Activated T-helper 9 cell treated with anti-CD3 and anti-CD28 coated beads, Interleukin-2, amount 50 U/mL, for 16 hours (primary cell): ENCODE measurements around the gene RNF217.
"Not testable (repeated sequence)": the region's sequence is repeated elsewhere in the genome, so short reads cannot be mapped to it uniquely, and the experiment has no call there.

Experiments
- DNase-seq: peaks from one replicate; pipeline ENCODE4 v3.0.0-alpha.2; 2020; ENCODE audit warnings: low read depth

RNF217 gene

GRCh38 chr6:124961777-124962638 lies at the start of gene RNF217:
Gene RNF217 (plus strand): TSS chr6:124962437. CDS start chr6:124962545, 108 bp downstream.
- no peak for DNase-seq

GRCh38 chr6:124913056-124913455 lies 49.2 kb upstream of the RNF217 start:
- DNase-seq: no peak

- DNase-seq: no peak
These were observed 44.5 kb upstream of the RNF217 start for GRCh38 chr6:124917769-124918168.

- not testable (repeated sequence) for DNase-seq
These were observed 42.5 kb upstream of the RNF217 start for GRCh38 chr6:124919703-124920102.

- no peak for DNase-seq
These were observed 37.9 kb upstream of the RNF217 start for GRCh38 chr6:124924333-124924759.

- DNase-seq: no peak
These were observed 35.8 kb upstream of the RNF217 start for GRCh38 chr6:124926435-124926834.

- no peak for DNase-seq
These were observed 34.4 kb upstream of the RNF217 start for GRCh38 chr6:124927806-124928205.

- DNase-seq: no peak
These were observed 33.4 kb upstream of the RNF217 start for GRCh38 chr6:124928851-124929250.

GRCh38 chr6:124937645-124938044 lies 24.6 kb upstream of the RNF217 start:
- DNase-seq: no peak

GRCh38 chr6:124941259-124941658 lies 21.0 kb upstream of the RNF217 start:
- DNase-seq: no peak

- no peak for DNase-seq
These were observed 18.6 kb upstream of the RNF217 start for GRCh38 chr6:124943658-124944057.

GRCh38 chr6:124947971-124948451 lies 14.2 kb upstream of the RNF217 start:
- no peak for DNase-seq

- no peak for DNase-seq
These were observed 12.5 kb upstream of the RNF217 start for GRCh38 chr6:124949706-124950105.

GRCh38 chr6:124953808-124954207 lies 8.4 kb upstream of the RNF217 start:
- no peak for DNase-seq

GRCh38 chr6:124955108-124955856 lies 7.0 kb upstream of the RNF217 start:
- no peak for DNase-seq

- no peak for DNase-seq
These were observed 6.2 kb upstream of the RNF217 start for GRCh38 chr6:124956018-124956417.

- no peak for DNase-seq
These were observed 4.1 kb upstream of the RNF217 start for GRCh38 chr6:124958149-124958548.

- no peak for DNase-seq
These were observed 3.4 kb upstream of the RNF217 start for GRCh38 chr6:124958759-124959354.

GRCh38 chr6:124960757-124961463 lies 1.3 kb upstream of the RNF217 start:
- DNase-seq: no peak

GRCh38 chr6:124961464-124961776 lies 817 bp upstream of the RNF217 start:
- DNase-seq: no peak

GRCh38 chr6:124962639-124963415 lies 590 bp downstream of the RNF217 start:
- DNase-seq: no peak
